ENCODE results near the gene TNFRSF25.
A peak's percentile ranks its signal among the peaks of the same experiment; 100 is the strongest.

Gene TNFRSF25

GRCh38 chr1:6488602-6489382 lies 22.8 kb upstream of the TNFRSF25 start:
- DNase-seq (ENCODE audit: low read depth in 2 of 3, low spot score in 1 of 3): no peak

GRCh38 chr1:6487804-6488484 lies 22.0 kb upstream of the TNFRSF25 start:
- no peak for DNase-seq (ENCODE audit: low read depth in 2 of 3, low spot score in 1 of 3)

- peak; percentile 77 to 92 (median 84) for DNase-seq (ENCODE audit: low read depth in 2 of 3, low spot score in 1 of 3)
These were observed 20.5 kb upstream of the TNFRSF25 start for GRCh38 chr1:6486433-6487011.

GRCh38 chr1:6485168-6486101 lies 19.5 kb upstream of the TNFRSF25 start:
- no peak for DNase-seq (ENCODE audit: low read depth in 2 of 3, low spot score in 1 of 3)

GRCh38 chr1:6484826-6485167 lies 18.8 kb upstream of the TNFRSF25 start:
- no peak for DNase-seq (ENCODE audit: low read depth in 2 of 3, low spot score in 1 of 3)

- no peak for DNase-seq (ENCODE audit: low read depth in 2 of 3, low spot score in 1 of 3)
These were observed 17.8 kb upstream of the TNFRSF25 start for GRCh38 chr1:6483761-6484117.

GRCh38 chr1:6483017-6483760 lies 17.2 kb upstream of the TNFRSF25 start:
- no peak for DNase-seq (ENCODE audit: low read depth in 2 of 3, low spot score in 1 of 3)

GRCh38 chr1:6481820-6482219 lies 15.8 kb upstream of the TNFRSF25 start:
- DNase-seq (ENCODE audit: low read depth in 2 of 3, low spot score in 1 of 3): no peak

- DNase-seq (ENCODE audit: low read depth in 2 of 3, low spot score in 1 of 3): no peak
These were observed 11.3 kb upstream of the TNFRSF25 start for GRCh38 chr1:6477039-6477820.

GRCh38 chr1:6476483-6476882 lies 10.5 kb upstream of the TNFRSF25 start:
- DNase-seq (ENCODE audit: low read depth in 2 of 3, low spot score in 1 of 3): no peak

GRCh38 chr1:6475381-6476133 lies 9.6 kb upstream of the TNFRSF25 start:
- DNase-seq (ENCODE audit: low read depth in 2 of 3, low spot score in 1 of 3): peak; percentile 56 to 74 (median 58)

- no peak for DNase-seq (ENCODE audit: low read depth in 2 of 3, low spot score in 1 of 3)
These were observed 8.9 kb upstream of the TNFRSF25 start for GRCh38 chr1:6474815-6475282.

GRCh38 chr1:6473974-6474814 lies 8.2 kb upstream of the TNFRSF25 start:
- no peak for DNase-seq (ENCODE audit: low read depth in 2 of 3, low spot score in 1 of 3)

GRCh38 chr1:6473156-6473555 lies 7.2 kb upstream of the TNFRSF25 start:
- DNase-seq (ENCODE audit: low read depth in 2 of 3, low spot score in 1 of 3): no peak

GRCh38 chr1:6472391-6472790 lies 6.4 kb upstream of the TNFRSF25 start:
- no peak for DNase-seq (ENCODE audit: low read depth in 2 of 3, low spot score in 1 of 3)

- no peak for DNase-seq (ENCODE audit: low read depth in 2 of 3, low spot score in 1 of 3)
These were observed 6.0 kb upstream of the TNFRSF25 start for GRCh38 chr1:6471970-6472368.

- DNase-seq (ENCODE audit: low read depth in 2 of 3, low spot score in 1 of 3): no peak
These were observed 5.4 kb upstream of the TNFRSF25 start for GRCh38 chr1:6471086-6471969.

All from stimulated activated CD4-positive, alpha-beta T cell treated with anti-CD3 and anti-CD28 coated beads, Interleukin-12 subunit alpha, Interleukin-12 subunit beta, amount 100 ng/mL, for 48 hours (primary cell).